Mesothelial cell of epicardium (in vitro differentiated cells): ENCODE measurements around the gene CD58. TPM values are rescaled to one million over a fixed set of nuclear protein-coding genes. Genes with fewer than 3 reads are reported as not detected.

Experiments
- DNase-seq, 2 experiments: peaks; one replicate each; pipeline ENCODE4 v3.0.0; 2021; ENCODE audit warnings: low spot score in 2 of 2; ENCODE audit not compliant: unreplicated experiment in 2 of 2
- H3K27ac Mint-ChIP-seq: 2 replicates; pipeline ENCODE4 v1.8.0; 2021; ENCODE audit warnings: mixed read lengths
- H3K27me3 Mint-ChIP-seq: 2 replicates; pipeline ENCODE4 v1.8.0; 2021; ENCODE audit warnings: low read depth, mixed read lengths
- H3K36me3 Mint-ChIP-seq: 2 replicates; pipeline ENCODE4 v1.8.0; 2021; ENCODE audit warnings: mixed read lengths
- H3K4me1 Mint-ChIP-seq: 2 replicates; pipeline ENCODE4 v1.8.0; 2021; ENCODE audit warnings: mixed read lengths
- H3K4me3 Mint-ChIP-seq: 2 replicates; pipeline ENCODE4 v1.8.0; 2021; ENCODE audit warnings: mild to moderate bottlenecking, moderate library complexity, mixed read lengths
- H3K9me3 Mint-ChIP-seq: 2 replicates; pipeline ENCODE4 v1.8.0; 2021; ENCODE audit warnings: mixed read lengths
- total RNA-seq: library from RNA; stranded (reverse); gene quantifications from 3 replicates; pipeline ENCODE4 v1.2.1, GENCODE V29; 2021
- TF ChIP-seq, protein P1 (sequence below): fragments of 200-600 bp; sonication (generic); IDR thresholded peaks from one replicate; pipeline ENCODE4 v1.5.0; 2021; ENCODE audit warnings: antibody characterized with exemption; ENCODE audit not compliant: unreplicated experiment

CD58 gene
- total RNA-seq, 1 donor from 2014 or later = 6.6 TPM

GRCh38 chr1:116585886-116586285 lies 15.1 kb upstream of the CD58 start:
- H3K4me1 Mint-ChIP-seq = peaks cover 12% of the 10 kb centered on the region
- H3K27me3 Mint-ChIP-seq = no peaks in the 10 kb centered on the region
- DNase-seq = no peak
- no peak overlapping the region for H3K4me3 Mint-ChIP-seq
- H3K9me3 Mint-ChIP-seq = no peaks in the 10 kb centered on the region
- TF ChIP-seq, protein P1, sequence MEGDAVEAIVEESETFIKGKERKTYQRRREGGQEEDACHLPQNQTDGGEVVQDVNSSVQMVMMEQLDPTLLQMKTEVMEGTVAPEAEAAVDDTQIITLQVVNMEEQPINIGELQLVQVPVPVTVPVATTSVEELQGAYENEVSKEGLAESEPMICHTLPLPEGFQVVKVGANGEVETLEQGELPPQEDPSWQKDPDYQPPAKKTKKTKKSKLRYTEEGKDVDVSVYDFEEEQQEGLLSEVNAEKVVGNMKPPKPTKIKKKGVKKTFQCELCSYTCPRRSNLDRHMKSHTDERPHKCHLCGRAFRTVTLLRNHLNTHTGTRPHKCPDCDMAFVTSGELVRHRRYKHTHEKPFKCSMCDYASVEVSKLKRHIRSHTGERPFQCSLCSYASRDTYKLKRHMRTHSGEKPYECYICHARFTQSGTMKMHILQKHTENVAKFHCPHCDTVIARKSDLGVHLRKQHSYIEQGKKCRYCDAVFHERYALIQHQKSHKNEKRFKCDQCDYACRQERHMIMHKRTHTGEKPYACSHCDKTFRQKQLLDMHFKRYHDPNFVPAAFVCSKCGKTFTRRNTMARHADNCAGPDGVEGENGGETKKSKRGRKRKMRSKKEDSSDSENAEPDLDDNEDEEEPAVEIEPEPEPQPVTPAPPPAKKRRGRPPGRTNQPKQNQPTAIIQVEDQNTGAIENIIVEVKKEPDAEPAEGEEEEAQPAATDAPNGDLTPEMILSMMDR = no peak
- peaks cover 18% of the 10 kb centered on the region for H3K36me3 Mint-ChIP-seq
- no peak overlapping the region for H3K27ac Mint-ChIP-seq

GRCh38 chr1:116581323-116581885 lies 10.6 kb upstream of the CD58 start:
- no peaks in the 10 kb centered on the region for H3K4me1 Mint-ChIP-seq
- TF ChIP-seq, protein P1 = no peak
- peaks cover 22% of the 10 kb centered on the region for H3K36me3 Mint-ChIP-seq
- H3K4me3 Mint-ChIP-seq = no peak overlapping the region
- H3K27ac Mint-ChIP-seq = no peak overlapping the region
- DNase-seq = no peak
- no peaks in the 10 kb centered on the region for H3K27me3 Mint-ChIP-seq
- H3K9me3 Mint-ChIP-seq = no peaks in the 10 kb centered on the region

DNA sequence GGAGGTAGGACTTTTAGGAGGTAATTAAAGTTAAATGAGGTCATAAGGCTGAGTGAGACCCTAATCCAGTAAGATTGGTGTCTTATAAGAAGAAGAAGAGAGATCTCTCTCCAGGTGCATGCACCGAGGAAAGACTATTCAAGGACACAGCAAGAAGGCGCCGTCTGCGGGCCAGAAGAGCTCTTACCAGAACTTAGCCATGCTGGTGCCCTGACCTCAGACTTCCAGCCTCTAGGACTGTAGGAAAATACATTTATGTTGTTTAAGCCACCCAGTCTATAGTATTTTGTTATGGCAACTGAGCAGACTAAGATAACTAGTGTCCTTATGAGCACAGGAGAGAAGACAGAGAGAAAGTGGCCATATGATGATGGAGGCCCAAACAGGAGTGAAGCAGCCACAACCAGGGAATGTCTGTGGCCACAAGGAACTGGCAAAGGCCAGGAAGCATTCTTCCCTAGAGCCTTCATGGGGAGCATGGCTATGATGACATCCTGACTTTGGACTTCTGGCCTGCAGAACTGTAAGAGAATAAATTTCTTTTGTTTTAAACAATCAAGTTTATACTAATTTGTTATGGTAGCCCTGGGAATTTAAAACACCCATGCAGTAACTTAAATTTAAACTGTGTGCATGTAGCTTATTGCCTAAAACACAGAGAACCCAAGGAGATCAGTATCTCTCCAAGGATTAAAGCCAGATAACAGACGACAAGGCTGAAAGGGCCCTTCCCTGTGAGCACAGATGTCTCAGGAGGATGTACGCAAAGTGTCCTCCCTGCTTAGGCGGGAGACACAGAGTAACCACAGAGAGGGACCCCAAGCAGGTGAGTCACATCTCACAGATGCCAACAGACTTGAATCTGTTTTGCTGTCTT lies 9.9 kb upstream of the CD58 start:
- peaks cover 24% of the 10 kb centered on the region for H3K36me3 Mint-ChIP-seq
- TF ChIP-seq, protein P1 = no peak
- H3K4me3 Mint-ChIP-seq = no peak overlapping the region
- no peaks in the 10 kb centered on the region for H3K9me3 Mint-ChIP-seq
- no peaks in the 10 kb centered on the region for H3K27me3 Mint-ChIP-seq
- no peak overlapping the region for H3K27ac Mint-ChIP-seq
- DNase-seq = no peak
- no peaks in the 10 kb centered on the region for H3K4me1 Mint-ChIP-seq

- H3K9me3 Mint-ChIP-seq = no peaks in the 10 kb centered on the region
Measured at GRCh38 chr1:116579259-116579875, 8.5 kb upstream of the CD58 start.

GRCh38 chr1:116578581-116578980 lies 7.8 kb upstream of the CD58 start:
- H3K27ac Mint-ChIP-seq = no peak overlapping the region
- no peak overlapping the region for H3K4me3 Mint-ChIP-seq
- TF ChIP-seq, protein P1 = no peak
- peaks cover 20% of the 10 kb centered on the region for H3K36me3 Mint-ChIP-seq
- H3K9me3 Mint-ChIP-seq = no peaks in the 10 kb centered on the region
- peaks cover 13% of the 10 kb centered on the region for H3K4me1 Mint-ChIP-seq
- no peaks in the 10 kb centered on the region for H3K27me3 Mint-ChIP-seq
- DNase-seq = no peak

More at GRCh38 chr1:116579259-116579875, 8.5 kb upstream of the CD58 start:
- no peak overlapping the region for H3K4me3 Mint-ChIP-seq
- no peaks in the 10 kb centered on the region for H3K27me3 Mint-ChIP-seq
- no peak for DNase-seq
- H3K36me3 Mint-ChIP-seq = peaks cover 21% of the 10 kb centered on the region
- peaks cover 7% of the 10 kb centered on the region for H3K4me1 Mint-ChIP-seq
- TF ChIP-seq, protein P1 = no peak
- no peak overlapping the region for H3K27ac Mint-ChIP-seq
